ENCODE data around the gene RABGAP1L. TPM values are rescaled to one million over a fixed set of nuclear protein-coding genes. Genes with fewer than 3 reads are reported as not detected.

The RABGAP1L gene
- total and polyA plus RNA-seq, 2 donors from 2014 or later = 16.2 to 48.5 TPM

DNA sequence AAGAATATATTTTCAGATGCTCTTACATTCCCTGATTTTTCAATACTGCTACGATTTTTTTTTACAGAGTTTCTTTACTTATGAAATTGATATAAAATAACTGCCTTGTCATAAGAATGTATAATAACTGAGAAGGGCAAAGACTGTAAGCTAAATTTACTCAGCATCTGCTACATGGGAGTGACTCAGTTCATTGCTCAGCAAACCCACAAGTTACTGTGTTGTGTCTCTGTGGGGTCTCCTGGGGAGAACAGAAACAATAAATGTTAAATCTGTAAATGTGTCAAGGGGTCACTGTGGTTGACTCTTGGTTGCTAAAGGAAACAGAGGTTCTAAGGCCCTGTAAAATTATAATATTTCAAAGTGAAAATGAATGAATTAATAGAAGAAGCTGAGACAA, 630.1 kb downstream of the RABGAP1L start:
- DNase-seq (no peak), FAIRE-seq (no peak)
- no peaks in the 10 kb centered on the region for H3K9me3 ChIP-seq (ENCODE audit: control insufficient read depth in 2 of 3, insufficient read depth in 1 of 3, low read length in 3 of 3)
- no peaks in the 10 kb centered on the region for H3K27me3 ChIP-seq (ENCODE audit: control insufficient read depth, insufficient read depth, low read length)
- no peaks in the 10 kb centered on the region for H3K36me3 ChIP-seq (ENCODE audit: control insufficient read depth in 2 of 3, insufficient read depth in 3 of 3, low read length in 3 of 3)
- intact Hi-C loops (cut with DNase I) = no loop called here
- H3K9ac ChIP-seq (ENCODE audit: low read length in 3 of 3) = no peak overlapping the region
- H3K27ac ChIP-seq (ENCODE audit: low read depth in 2 of 2, low read length in 2 of 2) = no peak overlapping the region
- H3K4me1 ChIP-seq (ENCODE audit: control insufficient read depth in 2 of 3, insufficient read depth in 2 of 3, low read depth in 1 of 3, low read length in 3 of 3) = no peaks in the 10 kb centered on the region
- no peak overlapping the region for H3K4me3 ChIP-seq (ENCODE audit: low read length in 3 of 3)
- TF ChIP-seq, protein P1, sequence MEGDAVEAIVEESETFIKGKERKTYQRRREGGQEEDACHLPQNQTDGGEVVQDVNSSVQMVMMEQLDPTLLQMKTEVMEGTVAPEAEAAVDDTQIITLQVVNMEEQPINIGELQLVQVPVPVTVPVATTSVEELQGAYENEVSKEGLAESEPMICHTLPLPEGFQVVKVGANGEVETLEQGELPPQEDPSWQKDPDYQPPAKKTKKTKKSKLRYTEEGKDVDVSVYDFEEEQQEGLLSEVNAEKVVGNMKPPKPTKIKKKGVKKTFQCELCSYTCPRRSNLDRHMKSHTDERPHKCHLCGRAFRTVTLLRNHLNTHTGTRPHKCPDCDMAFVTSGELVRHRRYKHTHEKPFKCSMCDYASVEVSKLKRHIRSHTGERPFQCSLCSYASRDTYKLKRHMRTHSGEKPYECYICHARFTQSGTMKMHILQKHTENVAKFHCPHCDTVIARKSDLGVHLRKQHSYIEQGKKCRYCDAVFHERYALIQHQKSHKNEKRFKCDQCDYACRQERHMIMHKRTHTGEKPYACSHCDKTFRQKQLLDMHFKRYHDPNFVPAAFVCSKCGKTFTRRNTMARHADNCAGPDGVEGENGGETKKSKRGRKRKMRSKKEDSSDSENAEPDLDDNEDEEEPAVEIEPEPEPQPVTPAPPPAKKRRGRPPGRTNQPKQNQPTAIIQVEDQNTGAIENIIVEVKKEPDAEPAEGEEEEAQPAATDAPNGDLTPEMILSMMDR (IDR thresholded peaks at IDR 0.05; ENCODE audit: borderline replicate concordance, extremely low read depth, insufficient read depth) = no peak

DNA sequence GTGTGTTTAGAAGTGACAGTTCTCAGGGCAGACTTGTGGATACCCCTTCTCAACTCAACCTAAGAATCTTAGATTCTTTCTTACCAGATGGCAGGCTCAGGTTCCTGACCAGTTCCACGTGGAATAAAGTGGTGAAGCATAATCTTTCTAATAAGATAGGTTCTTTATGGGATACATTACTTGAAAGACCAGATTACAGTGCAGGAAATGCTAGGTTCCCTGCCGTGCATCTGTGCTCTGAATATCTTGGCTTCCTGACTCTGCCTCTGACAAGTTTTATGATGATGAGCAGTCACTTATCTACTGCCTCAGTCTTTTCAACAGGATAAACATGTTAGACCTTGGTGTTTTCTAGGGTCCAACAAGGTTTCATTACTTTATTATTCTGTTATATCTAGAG, 632.5 kb downstream of the RABGAP1L start:
- H3K9me3 ChIP-seq (ENCODE audit: control insufficient read depth in 2 of 3, insufficient read depth in 1 of 3, low read length in 3 of 3) = no peaks in the 10 kb centered on the region
- H3K4me1 ChIP-seq (ENCODE audit: control insufficient read depth in 2 of 3, insufficient read depth in 2 of 3, low read depth in 1 of 3, low read length in 3 of 3) = no peaks in the 10 kb centered on the region
- intact Hi-C loops (cut with DNase I) = no loop called here
- no peak overlapping the region for H3K4me3 ChIP-seq (ENCODE audit: low read length in 3 of 3)
- TF ChIP-seq, protein P1 (IDR thresholded peaks at IDR 0.05; ENCODE audit: borderline replicate concordance, extremely low read depth, insufficient read depth) = no peak
- no peak for FAIRE-seq
- no peaks in the 10 kb centered on the region for H3K36me3 ChIP-seq (ENCODE audit: control insufficient read depth in 2 of 3, insufficient read depth in 3 of 3, low read length in 3 of 3)
- no peak for DNase-seq
- no peaks in the 10 kb centered on the region for H3K27me3 ChIP-seq (ENCODE audit: control insufficient read depth, insufficient read depth, low read length)
- H3K27ac ChIP-seq (ENCODE audit: low read depth in 2 of 2, low read length in 2 of 2) = no peak overlapping the region
- H3K9ac ChIP-seq (ENCODE audit: low read length in 3 of 3) = no peak overlapping the region

DNA sequence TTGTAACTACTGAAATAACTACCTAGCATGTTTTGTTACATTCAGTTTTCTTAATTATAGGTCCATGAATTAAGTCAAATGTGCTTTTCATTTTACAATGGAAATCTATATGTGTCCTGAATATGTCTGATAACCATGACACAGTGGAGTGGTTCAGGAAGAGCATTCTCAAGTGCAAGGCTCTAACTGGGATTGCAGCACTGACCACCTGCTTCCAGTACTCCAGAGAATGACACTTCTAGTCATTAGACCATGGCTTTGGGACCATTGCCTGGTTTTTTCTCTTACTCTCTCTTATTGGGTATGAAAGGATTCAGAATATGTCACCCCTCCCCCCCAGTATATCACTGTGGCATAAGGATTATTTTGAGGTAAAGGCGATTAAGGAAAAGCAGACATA, 635.5 kb downstream of the RABGAP1L start:
- no peaks in the 10 kb centered on the region for H3K36me3 ChIP-seq (ENCODE audit: control insufficient read depth in 2 of 3, insufficient read depth in 3 of 3, low read length in 3 of 3)
- TF ChIP-seq, protein P1 (IDR thresholded peaks at IDR 0.05; ENCODE audit: borderline replicate concordance, extremely low read depth, insufficient read depth) = no peak
- no peaks in the 10 kb centered on the region for H3K4me1 ChIP-seq (ENCODE audit: control insufficient read depth in 2 of 3, insufficient read depth in 2 of 3, low read depth in 1 of 3, low read length in 3 of 3)
- H3K4me3 ChIP-seq (ENCODE audit: low read length in 3 of 3) = no peak overlapping the region
- H3K27me3 ChIP-seq (ENCODE audit: control insufficient read depth, insufficient read depth, low read length) = no peaks in the 10 kb centered on the region
- FAIRE-seq (no peak), DNase-seq (no peak)
- no peaks in the 10 kb centered on the region for H3K9me3 ChIP-seq (ENCODE audit: control insufficient read depth in 2 of 3, insufficient read depth in 1 of 3, low read length in 3 of 3)
- no peak overlapping the region for H3K27ac ChIP-seq (ENCODE audit: low read depth in 2 of 2, low read length in 2 of 2)
- intact Hi-C loops (cut with DNase I) = no loop called here
- H3K9ac ChIP-seq (ENCODE audit: low read length in 3 of 3) = no peak overlapping the region

DNA sequence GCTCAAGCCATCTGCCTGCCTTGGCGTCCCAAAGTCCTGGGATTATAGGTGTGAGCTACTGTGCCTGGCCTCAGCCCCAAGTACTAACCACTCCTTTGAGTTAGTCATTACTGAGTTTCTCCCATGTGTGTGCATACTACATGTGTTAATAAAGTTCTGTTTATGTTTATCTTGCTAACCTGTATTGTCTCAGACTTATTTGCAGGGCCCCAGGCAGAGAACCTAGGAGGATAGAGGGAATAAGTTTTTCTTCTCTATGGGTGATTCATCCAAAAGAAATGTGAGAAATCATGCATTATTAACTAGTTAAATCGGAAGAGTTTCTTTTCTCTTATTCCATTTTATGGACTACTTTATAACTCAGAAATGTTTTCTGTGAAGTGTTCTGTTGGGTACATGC, 636.5 kb downstream of the RABGAP1L start:
- no peak overlapping the region for H3K9ac ChIP-seq (ENCODE audit: low read length in 3 of 3)
- no peaks in the 10 kb centered on the region for H3K9me3 ChIP-seq (ENCODE audit: control insufficient read depth in 2 of 3, insufficient read depth in 1 of 3, low read length in 3 of 3)
- H3K4me3 ChIP-seq (ENCODE audit: low read length in 3 of 3) = no peak overlapping the region
- H3K36me3 ChIP-seq (ENCODE audit: control insufficient read depth in 2 of 3, insufficient read depth in 3 of 3, low read length in 3 of 3) = no peaks in the 10 kb centered on the region
- H3K27ac ChIP-seq (ENCODE audit: low read depth in 2 of 2, low read length in 2 of 2) = no peak overlapping the region
- TF ChIP-seq, protein P1 (IDR thresholded peaks at IDR 0.05; ENCODE audit: borderline replicate concordance, extremely low read depth, insufficient read depth) = no peak
- FAIRE-seq (no peak), DNase-seq (no peak)
- H3K27me3 ChIP-seq (ENCODE audit: control insufficient read depth, insufficient read depth, low read length) = no peaks in the 10 kb centered on the region
- peaks cover 0 to 4% (median 0%) of the 10 kb centered on the region in 3 donors for H3K4me1 ChIP-seq (ENCODE audit: control insufficient read depth in 2 of 3, insufficient read depth in 2 of 3, low read depth in 1 of 3, low read length in 3 of 3)
- intact Hi-C loops (cut with DNase I) = no loop called here
